GM13976 (cell line): ENCODE results near the gene FERMT3.

Experiments used
- DNase-seq: peaks from one replicate; pipeline ENCODE4 v3.0.0; 2012; ENCODE audit warnings: low spot score
- in situ Hi-C: fragments of 300-500 bp; cut with MboI; formaldehyde crosslinking; loops from one replicate; pipeline ENCODE4 v1.12.0; 2022; ENCODE audit warnings: low sequenced_read_pairs, mixed read lengths, inconsistent platforms; ENCODE audit not compliant: unreplicated experiment
- TF ChIP-seq, protein P1 (sequence below): IDR thresholded peaks from 2 replicates; pipeline ENCODE4 v1.5.1; 2012; ENCODE audit warnings: borderline replicate concordance, mild to moderate bottlenecking; ENCODE audit not compliant: insufficient read depth; ENCODE audit errors: extremely low read depth, missing control alignments, control extremely low read depth

Gene FERMT3

DNA sequence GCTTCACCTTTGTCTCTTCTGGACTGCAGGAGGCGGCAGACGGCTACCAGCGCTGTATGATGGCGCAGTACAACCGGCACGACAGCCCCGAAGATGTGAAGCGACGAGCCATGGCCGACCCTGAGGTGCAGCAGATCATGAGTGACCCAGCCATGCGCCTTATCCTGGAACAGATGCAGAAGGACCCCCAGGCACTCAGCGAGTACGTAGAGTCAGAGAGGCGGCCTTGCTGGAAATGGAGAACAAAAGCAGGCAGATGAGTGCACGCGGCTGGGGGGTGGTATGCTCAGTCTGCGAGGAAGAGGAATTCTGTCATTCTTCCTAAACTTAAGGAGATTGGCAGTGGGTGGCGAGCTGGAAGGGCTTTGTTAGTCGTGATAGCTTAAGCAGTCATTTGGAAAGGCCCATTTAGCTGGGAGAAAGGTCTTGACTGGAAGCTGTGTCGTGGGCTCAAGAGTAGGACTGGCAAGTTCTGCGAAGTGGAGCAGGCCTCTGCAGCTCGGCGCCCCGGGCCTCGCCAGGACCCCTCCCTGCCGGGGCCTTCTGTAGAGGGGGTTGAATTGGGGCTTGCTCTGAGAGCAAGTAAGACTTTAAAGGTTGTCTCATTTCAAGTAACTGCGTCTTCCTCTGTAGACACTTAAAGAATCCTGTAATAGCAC lies 3.0 kb upstream of the FERMT3 start:
- in situ Hi-C loops, result no loop called here
- DNase-seq, result no peak
- TF ChIP-seq, protein P1, sequence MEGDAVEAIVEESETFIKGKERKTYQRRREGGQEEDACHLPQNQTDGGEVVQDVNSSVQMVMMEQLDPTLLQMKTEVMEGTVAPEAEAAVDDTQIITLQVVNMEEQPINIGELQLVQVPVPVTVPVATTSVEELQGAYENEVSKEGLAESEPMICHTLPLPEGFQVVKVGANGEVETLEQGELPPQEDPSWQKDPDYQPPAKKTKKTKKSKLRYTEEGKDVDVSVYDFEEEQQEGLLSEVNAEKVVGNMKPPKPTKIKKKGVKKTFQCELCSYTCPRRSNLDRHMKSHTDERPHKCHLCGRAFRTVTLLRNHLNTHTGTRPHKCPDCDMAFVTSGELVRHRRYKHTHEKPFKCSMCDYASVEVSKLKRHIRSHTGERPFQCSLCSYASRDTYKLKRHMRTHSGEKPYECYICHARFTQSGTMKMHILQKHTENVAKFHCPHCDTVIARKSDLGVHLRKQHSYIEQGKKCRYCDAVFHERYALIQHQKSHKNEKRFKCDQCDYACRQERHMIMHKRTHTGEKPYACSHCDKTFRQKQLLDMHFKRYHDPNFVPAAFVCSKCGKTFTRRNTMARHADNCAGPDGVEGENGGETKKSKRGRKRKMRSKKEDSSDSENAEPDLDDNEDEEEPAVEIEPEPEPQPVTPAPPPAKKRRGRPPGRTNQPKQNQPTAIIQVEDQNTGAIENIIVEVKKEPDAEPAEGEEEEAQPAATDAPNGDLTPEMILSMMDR, result no peak

DNA sequence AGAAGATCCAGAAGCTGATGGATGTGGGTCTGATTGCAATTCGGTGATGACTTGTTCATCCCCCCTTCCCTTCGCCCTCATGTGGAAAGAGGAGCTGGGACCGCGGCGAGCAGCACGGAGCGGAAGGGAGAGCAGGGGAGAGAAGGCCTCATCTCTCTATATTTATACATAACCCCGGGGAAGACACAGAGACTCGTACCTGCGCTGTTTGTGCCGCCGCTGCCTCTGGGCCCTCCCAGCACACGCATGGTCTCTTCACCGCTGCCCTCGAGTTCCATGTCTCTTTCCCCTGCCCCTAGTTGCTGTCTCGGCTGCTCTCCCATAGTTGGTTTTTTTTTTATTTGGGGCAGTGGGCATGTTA lies 2.5 kb upstream of the FERMT3 start:
- no peak for DNase-seq
- TF ChIP-seq, protein P1, result no peak
- in situ Hi-C loops, result no loop called here

DNA sequence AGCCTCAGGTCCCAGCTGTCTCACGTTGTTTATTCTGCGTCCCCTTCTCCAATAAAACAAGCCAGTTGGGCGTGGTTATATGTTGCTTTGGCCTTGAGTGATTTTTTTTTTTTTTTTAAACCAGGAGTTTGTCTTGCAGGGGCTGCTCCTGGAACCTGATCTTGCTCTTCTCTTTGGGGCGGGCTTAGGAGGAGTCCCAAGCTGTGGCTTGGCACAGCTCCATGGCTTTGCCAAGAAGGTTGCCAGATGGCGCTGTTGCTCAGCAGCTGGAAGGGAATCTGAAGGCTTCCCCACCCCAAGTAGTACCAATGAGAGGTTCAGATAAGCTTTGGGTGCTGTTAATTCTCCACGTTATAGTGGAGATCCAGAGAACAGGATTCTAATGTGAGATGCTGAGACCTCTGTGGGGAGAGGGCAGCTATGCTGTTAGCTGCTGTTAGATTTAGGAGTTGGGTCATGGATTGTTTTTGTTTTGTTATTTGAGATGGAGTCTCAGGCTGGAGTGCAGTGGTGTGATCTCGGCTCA lies 2.0 kb upstream of the FERMT3 start:
- TF ChIP-seq, protein P1, result peak; percentile 50
- DNase-seq, result peak; percentile 86
- in situ Hi-C loops, result no loop called here

DNA sequence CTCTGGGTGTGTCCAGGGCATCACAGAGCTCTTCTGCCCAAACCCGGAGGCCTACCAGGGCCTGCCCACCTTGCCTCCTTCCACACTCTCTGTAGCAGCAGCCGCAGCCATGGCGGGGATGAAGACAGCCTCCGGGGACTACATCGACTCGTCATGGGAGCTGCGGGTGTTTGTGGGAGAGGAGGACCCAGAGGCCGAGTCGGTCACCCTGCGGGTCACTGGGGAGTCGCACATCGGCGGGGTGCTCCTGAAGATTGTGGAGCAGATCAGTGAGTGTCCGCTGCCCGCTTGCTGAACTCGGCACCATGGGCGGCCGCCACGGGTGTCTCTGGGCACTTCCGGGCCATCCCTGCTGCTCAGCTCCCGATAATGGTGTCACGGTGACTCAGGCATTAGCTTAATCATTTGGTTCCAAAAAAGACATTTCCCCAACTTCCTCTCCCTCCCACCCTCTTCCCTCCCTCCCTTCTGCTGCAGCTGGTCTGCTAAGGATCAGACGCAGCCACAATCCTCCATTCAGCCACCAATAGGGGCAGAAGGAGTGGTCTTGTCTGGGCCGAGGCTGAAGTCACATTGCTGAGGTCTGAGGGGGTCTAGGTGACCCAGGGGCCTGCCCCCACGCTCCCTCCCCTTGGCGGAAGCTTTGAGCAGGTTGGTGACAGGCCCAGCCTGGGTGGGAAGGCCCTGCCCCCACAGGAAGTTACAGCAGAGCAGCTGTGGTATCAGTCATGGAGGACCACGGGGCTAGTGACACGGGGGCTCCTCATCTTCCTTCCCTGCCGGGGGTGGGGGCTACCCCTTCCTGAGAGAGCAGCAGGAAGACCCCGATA lies 950 bp downstream of the FERMT3 start:
- DNase-seq, result peak; percentile 94
- TF ChIP-seq, protein P1, result no peak
- in situ Hi-C loops, result no loop called here

DNA sequence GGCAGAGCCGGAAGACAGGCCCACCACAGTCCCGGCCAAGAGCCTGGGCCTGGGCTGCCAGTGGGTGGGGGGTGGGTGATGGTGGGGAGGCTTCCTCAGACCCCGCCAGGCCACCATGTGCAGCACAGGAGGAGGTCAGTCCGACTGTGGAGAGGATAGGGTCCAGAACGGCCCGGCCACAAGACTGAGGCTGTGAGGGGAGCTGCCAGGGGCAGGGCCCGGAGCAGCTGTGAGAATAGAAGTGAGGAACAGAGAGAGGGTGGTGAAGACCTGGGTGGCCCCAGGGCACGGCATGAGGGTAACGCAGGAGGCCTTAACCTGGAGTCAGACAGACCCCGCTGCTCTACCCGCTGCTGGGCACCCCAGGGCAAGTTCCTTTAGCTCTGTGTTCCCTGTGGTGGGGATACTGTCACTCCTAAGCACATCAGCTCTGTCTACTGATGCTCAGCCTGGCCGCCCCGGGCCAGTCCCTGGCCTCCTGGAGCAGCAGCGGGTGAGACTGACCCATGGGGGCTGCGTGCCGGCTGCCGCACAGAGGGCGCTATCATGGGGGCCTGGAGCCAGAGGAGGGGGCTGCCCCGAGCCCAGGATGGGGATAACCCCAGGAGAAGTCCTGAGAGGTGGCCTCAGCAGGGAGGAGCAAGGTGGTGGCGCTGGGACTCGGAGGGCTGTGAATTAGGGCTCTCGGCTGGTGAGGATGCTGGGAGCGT lies 1.7 kb downstream of the FERMT3 start:
- DNase-seq, result no peak
- in situ Hi-C loops, result no loop called here
- TF ChIP-seq, protein P1, result no peak

DNA sequence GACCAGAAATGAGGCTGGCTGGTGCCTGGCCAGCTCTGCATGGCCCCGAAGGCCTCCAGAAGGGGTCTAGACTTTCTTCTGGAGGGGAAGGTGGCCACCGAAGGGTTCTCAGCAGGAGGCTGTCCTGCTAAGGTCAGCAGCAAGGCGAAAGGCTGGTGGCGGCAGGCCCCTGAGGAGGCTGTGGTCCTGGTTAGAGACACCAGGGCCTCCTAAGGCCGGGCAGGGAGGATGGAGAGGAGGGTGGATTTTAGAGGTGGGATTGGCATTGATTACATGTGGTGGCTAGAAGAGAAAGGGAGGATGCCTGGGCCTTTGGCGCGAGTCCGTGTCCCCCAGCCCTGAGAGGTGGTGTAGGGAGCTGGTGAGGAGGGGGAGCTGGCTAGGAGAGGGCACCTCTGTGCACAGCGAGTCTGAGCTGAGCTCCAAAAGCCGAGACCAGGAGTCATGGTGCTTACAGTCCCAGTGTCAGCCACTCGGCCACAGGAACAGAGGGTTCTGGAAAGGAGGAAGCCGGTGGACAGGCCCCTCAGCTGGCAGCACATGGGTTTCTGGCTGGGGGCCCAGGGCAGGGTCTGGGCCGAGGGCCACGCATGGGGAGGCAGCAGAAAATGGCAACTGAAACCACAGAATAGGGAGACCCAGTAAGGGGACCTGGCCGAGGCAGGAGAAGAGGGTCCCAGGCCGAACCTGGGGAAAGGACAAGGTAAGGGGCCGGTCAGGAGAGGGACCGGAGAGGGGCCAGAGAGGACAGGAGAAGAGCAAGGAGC lies 2.5 kb downstream of the FERMT3 start:
- in situ Hi-C loops, result no loop called here
- TF ChIP-seq, protein P1, result no peak
- no peak for DNase-seq
